Fibroblast of skin of left biceps (primary cell): ENCODE data around the gene PRR12.

Source experiments
- DNase-seq, 2 experiments: peaks; one replicate each; pipeline ENCODE4 v3.0.0-alpha.2; 2013; ENCODE audit warnings: low read depth in 2 of 2

Gene PRR12

DNA sequence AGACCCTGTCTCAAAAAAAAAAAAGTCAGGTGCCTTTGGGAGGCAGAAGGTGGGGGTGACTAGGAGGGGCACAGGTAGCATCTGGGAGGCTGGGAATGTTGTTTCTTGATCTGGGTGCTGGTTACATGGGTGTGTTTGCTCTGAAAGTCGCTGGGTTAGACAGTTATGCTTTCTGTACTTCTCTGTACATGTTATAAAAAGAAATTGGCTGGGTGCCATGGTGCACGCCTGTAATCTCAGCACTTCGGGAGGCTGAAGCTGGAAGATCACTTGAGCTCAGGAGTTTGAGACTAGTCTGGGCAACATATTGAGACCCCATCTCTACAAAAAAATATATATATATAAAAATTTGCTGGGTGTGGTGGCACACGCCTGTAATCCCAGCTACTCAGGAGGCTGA lies 25.7 kb upstream of the PRR12 start:
- no peak for DNase-seq

GRCh38 chr19:49566302-49566701 lies 24.7 kb upstream of the PRR12 start:
- DNase-seq, result no peak

DNA sequence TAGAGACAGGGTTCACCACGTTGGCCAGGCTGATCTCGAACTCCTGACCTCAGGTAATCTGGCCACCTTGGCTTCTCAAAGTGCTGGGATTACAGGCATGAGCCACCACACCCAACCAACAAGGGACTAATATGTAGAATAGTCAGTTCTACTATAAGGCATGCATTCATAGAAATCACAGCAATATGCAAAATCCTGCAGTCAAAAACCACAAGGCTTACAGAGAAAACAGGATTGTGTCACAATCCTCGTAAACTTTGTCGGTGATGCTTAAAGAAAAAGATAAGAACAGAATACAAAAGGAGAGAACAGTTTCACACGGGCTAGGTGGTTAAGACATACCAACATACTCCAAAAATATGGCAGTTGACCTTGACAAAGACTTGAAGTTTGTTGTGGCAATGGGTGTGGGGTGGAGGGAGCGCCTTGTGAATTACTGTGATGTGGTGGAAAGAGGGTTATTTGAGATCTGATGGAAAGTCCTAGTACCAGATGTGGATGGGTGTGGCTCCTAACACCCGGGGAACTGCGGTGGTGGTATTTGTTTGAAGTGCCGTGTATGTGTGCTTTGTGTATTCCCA lies 23.0 kb upstream of the PRR12 start:
- no peak for DNase-seq

DNA sequence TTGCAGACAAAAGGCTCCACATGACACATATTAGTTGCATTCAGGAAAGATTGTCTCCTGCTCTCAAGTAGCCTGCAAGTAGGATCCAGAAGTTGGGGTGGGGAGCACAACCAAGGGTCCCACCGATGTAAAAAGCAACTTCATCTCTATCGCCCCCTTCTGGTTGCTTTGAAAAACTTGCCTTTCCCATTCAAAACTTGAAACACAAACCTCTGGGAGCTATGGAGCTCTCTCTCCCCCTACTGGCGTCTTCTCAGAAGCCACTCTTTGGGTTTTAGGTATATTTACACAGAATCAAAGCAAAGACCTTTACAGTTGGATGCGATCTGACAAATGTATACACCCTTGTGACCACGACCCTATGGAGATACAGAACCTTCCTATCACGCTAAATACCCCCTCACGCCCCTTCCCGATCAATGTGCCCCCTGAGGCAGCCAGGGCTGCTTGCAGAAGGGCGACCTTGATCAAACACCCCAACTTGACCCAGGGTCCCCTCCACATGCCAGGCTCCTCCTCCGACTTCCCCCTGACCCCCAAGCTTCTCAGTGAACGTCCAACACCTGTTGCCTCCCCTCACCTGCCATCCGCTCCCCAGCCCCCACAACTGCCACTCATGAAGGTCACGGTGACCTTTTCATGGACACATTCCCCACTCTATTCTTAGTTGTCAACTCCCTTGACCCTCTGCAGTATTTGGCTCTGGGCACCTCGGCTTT lies 20.7 kb upstream of the PRR12 start:
- DNase-seq, result peak; percentile 58 to 65

DNA sequence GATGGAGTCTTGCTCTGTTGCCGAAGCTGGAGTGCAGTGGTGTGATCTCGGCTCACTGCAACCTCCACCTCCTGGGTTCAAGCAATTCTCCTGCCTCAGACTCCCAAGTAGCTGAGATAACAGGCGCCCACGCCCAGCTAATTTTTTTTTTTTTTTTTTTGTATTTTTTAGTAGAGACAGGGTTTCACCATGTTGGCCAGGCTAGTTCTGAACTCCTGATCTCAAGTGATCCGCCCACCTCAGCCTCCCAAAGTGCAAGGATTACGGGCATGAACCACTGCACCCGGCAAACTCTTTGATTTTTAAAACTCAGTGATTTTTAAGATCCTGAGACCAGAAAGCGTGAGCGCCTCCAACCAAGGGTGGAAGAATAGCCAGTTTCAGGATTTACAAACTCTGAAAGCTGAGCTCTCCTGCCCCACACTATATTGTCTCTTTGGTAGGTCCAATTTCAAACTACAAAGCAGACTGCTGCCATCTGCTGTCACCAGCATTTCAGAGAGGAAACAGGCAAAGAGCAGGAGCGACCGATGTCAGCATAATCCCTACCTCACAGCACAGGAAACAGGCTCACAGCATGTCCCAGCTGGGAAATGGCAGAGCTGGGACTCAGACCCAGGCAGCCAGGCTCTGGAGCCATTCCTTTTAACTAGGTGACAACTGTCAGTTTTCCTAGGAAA lies 19.8 kb upstream of the PRR12 start:
- DNase-seq, result no peak

DNA sequence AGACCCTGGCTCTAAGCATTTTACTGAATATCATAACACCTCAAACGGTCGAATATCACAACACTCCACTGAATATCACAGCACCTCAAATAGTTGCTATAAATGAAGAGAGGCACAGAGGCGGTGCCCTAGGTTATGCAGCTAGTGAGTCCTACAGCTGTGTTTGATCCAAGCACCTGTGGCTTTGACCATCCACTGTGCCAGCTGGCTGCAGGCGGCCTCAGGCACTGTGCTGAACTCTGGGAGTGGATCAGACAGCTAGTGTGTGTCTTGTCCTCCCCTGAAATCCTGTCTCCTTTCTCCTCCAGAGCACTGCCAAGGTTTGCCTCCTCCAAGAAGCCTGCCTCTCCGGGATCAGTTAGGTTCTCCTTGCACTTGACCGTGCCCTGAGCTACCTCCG lies 18.0 kb upstream of the PRR12 start:
- DNase-seq, result no peak

GRCh38 chr19:49573425-49573824 lies 17.6 kb upstream of the PRR12 start:
- DNase-seq, result no peak

DNA sequence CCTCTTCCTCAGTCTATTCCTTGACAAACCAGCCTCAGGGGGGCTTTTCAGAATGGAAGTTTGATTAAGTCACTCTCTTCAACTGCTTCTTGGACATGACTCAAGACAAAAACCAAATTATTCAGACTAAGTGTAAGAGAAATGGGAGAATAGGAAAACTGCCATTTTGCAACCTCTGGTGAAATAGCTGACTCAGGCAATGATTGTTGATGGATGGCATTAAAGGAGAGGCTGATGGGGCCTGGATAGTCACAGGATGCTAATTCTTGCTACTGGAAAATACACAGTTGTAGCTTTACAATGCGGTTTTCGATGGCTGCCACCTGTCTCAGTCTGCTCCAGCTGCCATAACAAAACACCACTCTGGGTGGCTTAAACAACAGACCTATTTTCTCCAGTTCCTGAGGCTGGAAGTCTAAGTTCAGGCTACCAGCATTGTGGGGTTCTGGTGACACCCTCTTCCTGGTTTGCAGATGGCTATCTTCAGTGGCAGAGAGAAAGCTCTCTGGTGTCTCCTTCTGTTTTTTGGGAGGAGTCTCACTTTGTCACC lies 16.7 kb upstream of the PRR12 start:
- DNase-seq, result no peak

DNA sequence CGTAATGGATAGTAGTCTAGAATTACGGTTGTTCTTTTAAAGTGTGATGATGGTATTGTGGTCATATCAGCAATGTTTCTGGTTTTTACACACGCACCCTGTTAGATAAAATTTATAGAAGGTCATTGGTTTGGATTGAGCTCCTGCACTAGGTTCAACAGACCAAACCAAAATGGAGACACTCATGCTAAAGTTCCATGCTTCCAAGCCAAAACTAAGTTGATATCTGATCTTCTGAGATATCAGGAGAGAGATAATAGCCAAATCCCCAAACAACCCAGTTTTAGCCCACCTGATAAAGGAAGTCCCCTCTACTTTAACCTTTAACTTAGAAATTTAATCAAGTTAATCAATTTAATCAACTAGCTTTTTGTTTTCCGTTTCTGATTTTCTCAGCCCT lies 11.8 kb upstream of the PRR12 start:
- DNase-seq, result no peak

DNA sequence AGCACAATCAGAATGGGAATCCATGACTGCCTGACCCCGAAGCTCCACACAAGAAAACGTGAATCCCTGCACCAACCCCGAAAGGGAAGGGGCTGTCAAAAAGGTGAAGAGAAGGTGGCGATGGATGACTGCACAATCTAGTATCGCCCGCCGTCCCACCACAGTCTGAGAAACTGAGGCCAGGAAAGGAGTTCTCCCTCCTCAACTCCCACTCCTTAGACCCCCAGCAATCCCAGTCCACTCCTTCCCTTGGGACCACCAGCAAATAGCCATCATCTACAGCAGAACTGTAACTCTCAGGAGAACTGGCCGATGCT lies 11.1 kb upstream of the PRR12 start:
- no peak for DNase-seq

DNA sequence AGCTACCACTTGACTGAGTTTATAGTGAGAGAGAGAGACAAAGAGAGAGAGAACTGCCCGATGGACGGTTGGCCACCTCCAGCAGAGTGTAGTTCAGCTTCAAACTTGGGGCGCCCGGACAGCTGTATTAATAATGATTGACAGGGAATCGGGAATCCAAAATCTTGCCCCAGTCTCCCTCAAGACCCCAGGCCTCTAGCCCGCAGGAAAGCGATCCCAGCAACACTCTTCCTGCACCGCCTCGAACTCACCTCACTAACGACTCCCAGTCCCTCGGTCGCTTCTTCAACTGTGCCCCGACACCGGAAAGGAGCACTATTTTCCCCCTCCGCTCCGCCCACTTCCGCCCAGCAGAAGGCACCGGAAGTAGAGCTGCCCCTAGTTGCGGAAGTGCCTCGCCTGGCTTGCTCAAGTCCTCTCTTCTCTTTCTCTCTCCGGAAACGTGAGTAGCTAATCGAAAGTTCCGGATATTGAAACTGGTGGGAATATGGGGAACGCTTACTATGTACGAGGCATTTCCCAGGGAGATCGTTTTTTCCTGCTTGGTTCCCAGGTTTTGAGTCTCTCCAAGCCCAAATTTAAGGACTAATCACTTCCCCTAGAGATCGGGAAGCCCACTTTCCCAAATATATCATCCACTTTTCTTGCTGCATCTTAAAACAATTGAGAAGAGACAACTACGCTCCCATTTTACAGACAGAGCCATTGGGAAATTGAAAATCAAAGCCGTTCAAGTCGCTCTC lies 10.5 kb upstream of the PRR12 start, which contains the start of gene NOSIP:
Gene NOSIP (minus strand): TSS at position 293 of the 743 bp plus-strand sequence. CDS start 19,865 bp downstream, outside the sequence.
- peak; percentile 86 to 90 for DNase-seq

- DNase-seq, result no peak
Observed at GRCh38 chr19:49581007-49581508, 9.9 kb upstream of the PRR12 start, which contains the start of gene PRRG2. PRRG2 (plus strand) TSS chr19:49581316; CDS start chr19:49583220, 1,904 bp downstream.

GRCh38 chr19:49583239-49583638 lies 7.7 kb upstream of the PRR12 start:
- DNase-seq, result no peak

- no peak for DNase-seq
Observed at GRCh38 chr19:49585023-49585422, 6.0 kb upstream of the PRR12 start.

GRCh38 chr19:49587227-49587626 lies 3.8 kb upstream of the PRR12 start:
- DNase-seq, result no peak

GRCh38 chr19:49588365-49589122 lies 2.4 kb upstream of the PRR12 start:
- no peak for DNase-seq

- no peak for DNase-seq
Observed at GRCh38 chr19:49589502-49589905, 1.5 kb upstream of the PRR12 start.

- DNase-seq, result peak; percentile 93
Observed at GRCh38 chr19:49590071-49590970, 661 bp upstream of the PRR12 start.

- no peak for DNase-seq
Observed at GRCh38 chr19:49591731-49592485, 926 bp downstream of the PRR12 start.
